NCI-H774 (cell line): ENCODE results near the gene TFAP2E.

Experiments
- DNase-seq: peaks from one replicate; lab custom pipeline; 2025; lab: John Stamatoyannopoulos, UW

Gene TFAP2E

DNA sequence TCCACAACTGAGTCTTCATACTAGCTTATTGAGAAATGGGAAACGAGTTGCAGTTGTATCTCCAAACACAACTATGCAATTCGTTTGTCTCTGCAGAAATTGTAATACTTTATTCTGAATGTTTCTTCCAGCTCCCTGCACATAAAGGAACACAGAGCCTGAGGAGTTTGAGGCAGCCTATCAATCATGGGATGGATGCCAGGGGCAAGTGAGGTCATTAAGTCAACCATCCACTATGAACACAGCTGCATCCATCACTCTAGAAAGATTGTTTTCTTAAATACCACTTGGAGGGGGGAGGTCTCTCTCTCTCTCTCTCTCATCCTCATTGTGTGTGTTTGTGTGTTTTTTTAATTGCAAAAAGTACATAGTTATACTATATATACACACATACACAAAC, 71.1 kb downstream of the TFAP2E start:
- DNase-seq: peak; percentile 22
